Measurements from ENCODE around the gene ZNF134. TPM values are rescaled to one million over a fixed set of nuclear protein-coding genes. Genes with fewer than 3 reads are reported as not detected.

Gene ZNF134
- total RNA-seq, 1 experiment from 2014 or later, result 17.0 TPM

Other genes starting within 250 kb of the ZNF134 start
- gene ZNF548, start 224.4 kb upstream of the ZNF134 start, total RNA-seq (2014; rRNA removed; shearing (Covaris generic); ENCODE audit: low replicate concordance), result 11.6 and 15.1 TPM in 2 replicates
- gene ZNF17, start 203.1 kb upstream of the ZNF134 start, total RNA-seq (2014; rRNA removed; shearing (Covaris generic); ENCODE audit: low replicate concordance), result 2.2 and 5.8 TPM in 2 replicates
- 17.8 and 20.7 TPM in 2 replicates for gene ZNF749, start 178.9 kb upstream of the ZNF134 start, total RNA-seq (2014; rRNA removed; shearing (Covaris generic); ENCODE audit: low replicate concordance)
- not detected in 2 replicates for gene VN1R1, start 157.1 kb upstream of the ZNF134 start, total RNA-seq (2014; rRNA removed; shearing (Covaris generic); ENCODE audit: low replicate concordance)
- gene ZNF772, start 136.7 kb upstream of the ZNF134 start, total RNA-seq (2014; rRNA removed; shearing (Covaris generic); ENCODE audit: low replicate concordance), result 13.1 and 14.0 TPM in 2 replicates
- gene ZNF419, start 126.5 kb upstream of the ZNF134 start, total RNA-seq (2014; rRNA removed; shearing (Covaris generic); ENCODE audit: low replicate concordance), result 11.7 and 22.1 TPM in 2 replicates
- gene ZNF773, start 114.3 kb upstream of the ZNF134 start, total RNA-seq (2014; rRNA removed; shearing (Covaris generic); ENCODE audit: low replicate concordance), result 10.6 and 12.5 TPM in 2 replicates
- 1.5 and 3.3 TPM in 2 replicates for gene ZNF549, start 86.9 kb upstream of the ZNF134 start, total RNA-seq (2014; rRNA removed; shearing (Covaris generic); ENCODE audit: low replicate concordance)
- gene ZNF550, start 54.4 kb upstream of the ZNF134 start, total RNA-seq (2014; rRNA removed; shearing (Covaris generic); ENCODE audit: low replicate concordance), result 5.5 and 14.9 TPM in 2 replicates
- 5.0 and 14.8 TPM in 2 replicates for gene ZNF416, start 35.3 kb upstream of the ZNF134 start, total RNA-seq (2014; rRNA removed; shearing (Covaris generic); ENCODE audit: low replicate concordance)
- 4.3 and 6.9 TPM in 2 replicates for gene ZIK1, start 30.1 kb upstream of the ZNF134 start, total RNA-seq (2014; rRNA removed; shearing (Covaris generic); ENCODE audit: low replicate concordance)
- gene ZNF530, start 14.4 kb upstream of the ZNF134 start, total RNA-seq (2014; rRNA removed; shearing (Covaris generic); ENCODE audit: low replicate concordance), result 5.2 and 13.3 TPM in 2 replicates
- 4.1 and 8.3 TPM in 2 replicates for gene ZNF211, start 18.9 kb downstream of the ZNF134 start, total RNA-seq (2014; rRNA removed; shearing (Covaris generic); ENCODE audit: low replicate concordance)
- not detected in 2 replicates for gene ZSCAN4, start 54.7 kb downstream of the ZNF134 start, total RNA-seq (2014; rRNA removed; shearing (Covaris generic); ENCODE audit: low replicate concordance)
- 7.8 and 23.9 TPM in 2 replicates for gene ZNF551, start 67.7 kb downstream of the ZNF134 start, total RNA-seq (2014; rRNA removed; shearing (Covaris generic); ENCODE audit: low replicate concordance)
- gene ZNF154, start 95.0 kb downstream of the ZNF134 start, total RNA-seq (2014; rRNA removed; shearing (Covaris generic); ENCODE audit: low replicate concordance), result not detected in 2 replicates
- gene ZNF671, start 113.4 kb downstream of the ZNF134 start, total RNA-seq (2014; rRNA removed; shearing (Covaris generic); ENCODE audit: low replicate concordance), result not detected in 2 replicates
- 4.0 and 19.4 TPM in 2 replicates for gene ZNF776, start 132.6 kb downstream of the ZNF134 start, total RNA-seq (2014; rRNA removed; shearing (Covaris generic); ENCODE audit: low replicate concordance)
- 12.9 and 18.7 TPM in 2 replicates for gene ZNF586, start 155.4 kb downstream of the ZNF134 start, total RNA-seq (2014; rRNA removed; shearing (Covaris generic); ENCODE audit: low replicate concordance)
- 2.5 and 8.1 TPM in 2 replicates for gene ZNF552, start 200.7 kb downstream of the ZNF134 start, total RNA-seq (2014; rRNA removed; shearing (Covaris generic); ENCODE audit: low replicate concordance)
- gene ZNF587B, start 216.1 kb downstream of the ZNF134 start, total RNA-seq (2014; rRNA removed; shearing (Covaris generic); ENCODE audit: low replicate concordance), result 9.8 and 11.2 TPM in 2 replicates
- 29.5 and 30.6 TPM in 2 replicates for gene ZNF587, start 235.6 kb downstream of the ZNF134 start, total RNA-seq (2014; rRNA removed; shearing (Covaris generic); ENCODE audit: low replicate concordance)